Stomach (tissue), 4 donors: ENCODE measurements around the gene AGAP1.

Source experiments
- CTCF ChIP-seq, 7 experiments: fragments of 450-650 bp in 4 of 7; fragments of 200-600 bp in 3 of 7; sonication (generic) in 3 of 7; IDR thresholded peaks; one replicate each; pipeline ENCODE4 v1.5.1; 2016 to 2019; ENCODE audit warnings: antibody characterized with exemption in 7 of 7, control low read depth in 2 of 7, mild to moderate bottlenecking in 1 of 7
- POLR2AphosphoS5 ChIP-seq, 3 donors: sonication (generic); formaldehyde crosslinking; IDR thresholded peaks; one replicate each; pipeline ENCODE4 v1.6.1; 2016; ENCODE audit warnings: antibody characterized with exemption in 3 of 3

GRCh38 chr2:236124182-236124893 lies 630.5 kb downstream of the AGAP1 start:
- TF ChIP-seq CTCF (IDR thresholded peaks at IDR 0.05) (no peak), POLR2AphosphoS5 (IDR thresholded peaks at IDR 0.05) (no peak)
